ENCODE measurements around the gene SPART. TPM values are rescaled to one million over a fixed set of nuclear protein-coding genes. Genes with fewer than 3 reads are reported as not detected.

Gene SPART
- 64.8 and 69.0 TPM in 2 replicates for total RNA-seq (2014; rRNA removed; shearing (Covaris generic))

GRCh38 chr13:36346222-36347083 lies at the start of gene SPART:
Gene SPART (minus strand): TSS chr13:36346394. CDS start chr13:36335830, 10,564 bp downstream.

GRCh38 chr13:36297366-36298338 lies 48.5 kb downstream of the SPART start, which contains the start of gene CCDC169:
Gene CCDC169 (minus strand): TSS chr13:36297814. CDS start chr13:36297719, 95 bp downstream.

Small RNAs within 50 kb of the gene (small RNA-seq; reads per million reads assigned to genes)
- gene RNU6-71P: not detected

Other genes starting within 250 kb of the SPART start
- gene DCLK1, start 215.0 kb downstream of the SPART start, total RNA-seq (2014; rRNA removed; shearing (Covaris generic)): 1.3 and 1.5 TPM in 2 replicates
- 28.4 and 31.3 TPM in 2 replicates for gene SOHLH2, start 131.8 kb downstream of the SPART start, total RNA-seq (2014; rRNA removed; shearing (Covaris generic))
- gene CCDC169, start 48.6 kb downstream of the SPART start, total RNA-seq (2014; rRNA removed; shearing (Covaris generic)): 0.74 and 2.1 TPM in 2 replicates
- 10.6 and 11.1 TPM in 2 replicates for gene CCNA1, start 86.1 kb upstream of the SPART start, total RNA-seq (2014; rRNA removed; shearing (Covaris generic))